OCI-LY3 (cell line): ENCODE measurements around the gene MORN5.

Experiments
- H2AFZ ChIP-seq: fragments of 200-600, 300-600 bp; shearing (Covaris generic); 2 replicates; pipeline ENCODE4 v1.6.0; 2014; ENCODE audit warnings: antibody characterized with exemption, low read depth, low read length
- H3K27ac ChIP-seq: fragments of 200-600, 300-600 bp; sonication (generic); 2 replicates; pipeline ENCODE4 v1.5.1; 2014; ENCODE audit warnings: mild to moderate bottlenecking, low read length, moderate library complexity, mixed read lengths
- H3K27me3 ChIP-seq: fragments of 200-600, 300-600 bp; sonication (generic); 2 replicates; pipeline ENCODE4 v1.6.1; 2014; ENCODE audit warnings: low read depth, low read length, mixed read lengths
- H3K36me3 ChIP-seq: fragments of 200-600, 300-600 bp; sonication (generic); replicated peaks from 2 replicates; pipeline ENCODE3; 2014; ENCODE audit warnings: low read depth, low read length, mixed read lengths
- H3K4me1 ChIP-seq: fragments of 300-600, 200-600 bp; sonication (generic); 2 replicates; pipeline ENCODE4 v1.6.1; 2014; ENCODE audit warnings: low read length, mixed read lengths
- H3K4me2 ChIP-seq: fragments of 200-600, 300-600 bp; sonication (generic); 2 replicates; pipeline ENCODE4 v1.6.1; 2014; ENCODE audit warnings: low read length, mixed read lengths
- H3K4me3 ChIP-seq: fragments of 300-600, 200-600 bp; sonication (generic); 2 replicates; pipeline ENCODE4 v1.5.1; 2014; ENCODE audit warnings: antibody characterized with exemption, mild to moderate bottlenecking, low read length, moderate library complexity
- H3K79me2 ChIP-seq: fragments of 300-600, 200-600 bp; shearing (Covaris generic); 2 replicates; pipeline ENCODE4 v1.6.1; 2014; ENCODE audit warnings: mild to moderate bottlenecking, low read length, mixed read lengths
- H3K9ac ChIP-seq: fragments of 300-600, 200-600 bp; shearing (Covaris generic); 2 replicates; pipeline ENCODE4 v1.6.0; 2014; ENCODE audit warnings: mild to moderate bottlenecking, low read length, moderate library complexity
- H3K9me3 ChIP-seq: fragments of 200-600, 300-600 bp; shearing (Covaris generic); 2 replicates; pipeline ENCODE4 v1.6.1; 2014; ENCODE audit warnings: low read length, mixed read lengths; ENCODE audit not compliant: insufficient read depth
- H4K20me1 ChIP-seq: fragments of 200-600, 300-600 bp; sonication (generic); 2 replicates; pipeline ENCODE4 v1.6.1; 2016; ENCODE audit warnings: low read length, mixed read lengths; ENCODE audit not compliant: insufficient read depth
- EZH2phosphoT487 ChIP-seq: fragments of 200-600 bp; shearing (Covaris generic); IDR thresholded peaks from 2 replicates; pipeline ENCODE4 v1.6.1; 2018; ENCODE audit warnings: antibody characterized with exemption, mixed run types, low read depth
- TF ChIP-seq, protein P1 (sequence below): fragments of 200-600, 300-600 bp; sonication (generic); IDR thresholded peaks from 2 replicates; pipeline ENCODE4 v1.5.1; 2014; ENCODE audit warnings: antibody characterized with exemption, low read length, low read depth

The MORN5 gene

DNA sequence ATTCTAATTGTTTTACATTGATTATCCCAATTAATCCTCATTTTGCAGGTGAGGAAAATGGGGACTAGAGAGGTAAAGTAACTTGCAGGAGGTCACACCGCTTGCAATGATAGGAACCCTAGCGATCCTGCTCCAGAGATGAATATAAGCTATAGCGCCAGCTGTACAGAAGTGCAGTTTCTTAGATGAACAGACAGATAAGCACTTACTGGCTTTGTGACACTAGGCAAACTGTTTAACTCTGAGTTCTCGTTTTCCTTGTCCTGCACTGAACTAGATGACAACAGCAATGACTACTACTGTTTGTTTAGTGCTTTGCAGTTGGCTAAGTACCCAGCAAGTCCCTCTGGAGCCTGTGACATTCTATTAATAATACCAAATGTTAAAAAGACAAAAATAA lies 57.9 kb downstream of the MORN5 start:
- Histone ChIP-seq H4K20me1 (no peaks in the 10 kb centered on the region), H3K9ac (no peak overlapping the region), H3K4me1 (no peaks in the 10 kb centered on the region), H2AFZ (no peak overlapping the region), H3K79me2 (no peaks in the 10 kb centered on the region), H3K36me3 (no peaks in the 10 kb centered on the region), H3K4me2 (no peak overlapping the region), H3K27ac (no peak overlapping the region), H3K4me3 (no peak overlapping the region), H3K27me3 (no peaks in the 10 kb centered on the region), H3K9me3 (no peaks in the 10 kb centered on the region)
- TF ChIP-seq, protein P1, sequence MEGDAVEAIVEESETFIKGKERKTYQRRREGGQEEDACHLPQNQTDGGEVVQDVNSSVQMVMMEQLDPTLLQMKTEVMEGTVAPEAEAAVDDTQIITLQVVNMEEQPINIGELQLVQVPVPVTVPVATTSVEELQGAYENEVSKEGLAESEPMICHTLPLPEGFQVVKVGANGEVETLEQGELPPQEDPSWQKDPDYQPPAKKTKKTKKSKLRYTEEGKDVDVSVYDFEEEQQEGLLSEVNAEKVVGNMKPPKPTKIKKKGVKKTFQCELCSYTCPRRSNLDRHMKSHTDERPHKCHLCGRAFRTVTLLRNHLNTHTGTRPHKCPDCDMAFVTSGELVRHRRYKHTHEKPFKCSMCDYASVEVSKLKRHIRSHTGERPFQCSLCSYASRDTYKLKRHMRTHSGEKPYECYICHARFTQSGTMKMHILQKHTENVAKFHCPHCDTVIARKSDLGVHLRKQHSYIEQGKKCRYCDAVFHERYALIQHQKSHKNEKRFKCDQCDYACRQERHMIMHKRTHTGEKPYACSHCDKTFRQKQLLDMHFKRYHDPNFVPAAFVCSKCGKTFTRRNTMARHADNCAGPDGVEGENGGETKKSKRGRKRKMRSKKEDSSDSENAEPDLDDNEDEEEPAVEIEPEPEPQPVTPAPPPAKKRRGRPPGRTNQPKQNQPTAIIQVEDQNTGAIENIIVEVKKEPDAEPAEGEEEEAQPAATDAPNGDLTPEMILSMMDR = no peak
- no peak for TF ChIP-seq EZH2phosphoT487

DNA sequence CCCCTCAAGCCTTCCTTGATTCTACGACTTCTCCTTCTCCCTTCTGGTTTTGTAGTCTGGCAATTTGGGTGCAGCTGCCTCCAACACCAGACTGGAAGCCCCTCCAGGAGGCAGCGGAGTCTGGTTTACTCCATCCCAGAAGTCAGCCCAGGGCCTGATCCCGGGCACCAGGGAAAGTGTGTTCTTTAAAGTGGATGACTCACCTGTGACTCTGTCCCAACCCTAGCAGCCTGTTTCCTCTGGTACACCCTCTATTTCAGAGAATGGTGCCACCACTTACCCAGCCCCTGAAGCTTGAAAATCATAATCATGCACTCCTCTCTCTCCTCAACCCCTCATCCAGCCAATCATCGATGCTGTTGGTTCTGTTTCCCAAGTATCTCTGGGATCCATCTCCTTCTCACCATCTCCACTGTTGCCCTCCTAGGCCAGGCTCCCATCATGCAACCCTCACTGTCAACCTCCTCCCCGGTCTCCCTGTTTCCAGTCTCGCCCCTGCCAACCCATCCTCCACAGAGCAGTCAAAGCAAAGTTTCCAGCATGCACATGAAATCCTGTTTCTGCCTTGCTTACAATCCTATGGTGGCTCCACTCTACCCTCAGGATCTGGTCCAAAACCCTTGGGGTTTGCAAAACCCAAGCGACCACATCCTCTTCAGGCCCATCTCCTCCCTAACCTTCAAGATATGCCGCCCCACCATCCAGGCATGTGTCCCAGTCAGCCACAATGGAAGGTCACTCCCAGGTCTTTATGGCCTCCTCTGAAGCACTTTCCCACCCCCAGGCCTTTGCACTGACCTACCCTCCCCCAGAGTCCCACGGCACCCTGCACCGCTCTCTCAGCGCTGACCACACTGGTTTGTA lies 58.6 kb downstream of the MORN5 start:
- no peak overlapping the region for H3K27ac ChIP-seq
- no peak overlapping the region for H3K9ac ChIP-seq
- no peaks in the 10 kb centered on the region for H4K20me1 ChIP-seq
- no peak overlapping the region for H3K4me2 ChIP-seq
- H3K79me2 ChIP-seq = no peaks in the 10 kb centered on the region
- H3K27me3 ChIP-seq = no peaks in the 10 kb centered on the region
- no peak overlapping the region for H2AFZ ChIP-seq
- no peaks in the 10 kb centered on the region for H3K9me3 ChIP-seq
- no peaks in the 10 kb centered on the region for H3K36me3 ChIP-seq
- TF ChIP-seq EZH2phosphoT487 = no peak
- TF ChIP-seq, protein P1 = no peak
- H3K4me1 ChIP-seq = no peaks in the 10 kb centered on the region
- no peak overlapping the region for H3K4me3 ChIP-seq

DNA sequence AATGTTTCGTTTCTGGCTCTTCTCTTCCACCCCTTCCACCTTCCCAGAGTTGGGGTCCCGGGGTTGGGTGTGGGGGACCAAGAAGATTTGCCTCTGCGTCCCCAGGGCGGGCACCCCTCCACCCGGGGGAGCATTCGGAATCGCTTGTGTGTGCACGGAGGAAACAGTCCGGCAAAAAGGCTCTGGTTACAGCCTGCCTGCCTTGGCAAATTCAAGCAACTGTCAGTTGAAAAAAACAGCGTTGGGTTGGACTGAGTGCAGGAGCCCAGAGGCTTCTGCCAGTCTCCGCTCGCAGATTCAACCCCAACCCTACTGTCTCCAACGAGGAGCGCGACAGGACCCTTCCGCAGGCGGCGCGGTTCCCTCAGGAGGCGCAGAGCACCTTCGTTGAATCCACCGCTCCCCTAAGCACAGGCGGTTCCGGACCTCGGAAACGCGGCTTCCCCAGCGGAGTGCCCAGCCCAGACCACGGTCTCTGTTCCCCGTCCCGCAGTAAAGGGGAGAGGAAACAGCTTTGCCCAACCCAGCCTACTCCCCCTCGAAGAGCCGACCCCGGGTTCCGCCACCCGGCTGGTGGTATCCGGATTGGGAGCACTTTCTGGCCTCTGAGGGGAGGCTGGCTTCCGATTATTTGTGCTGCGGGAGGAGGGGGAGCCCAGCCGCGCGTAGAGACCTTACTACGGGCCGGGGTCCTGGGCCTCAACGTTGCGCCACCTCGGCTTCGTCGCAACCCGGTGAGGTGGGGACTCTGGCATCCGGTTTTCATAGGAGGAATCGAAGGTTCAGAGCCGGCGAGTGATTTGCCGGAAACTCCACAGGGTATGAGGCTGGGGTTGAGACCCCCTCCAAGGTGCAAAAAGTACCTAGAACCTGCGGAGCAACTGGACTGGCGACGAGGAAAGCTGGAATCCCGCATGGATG lies 59.5 kb downstream of the MORN5 start:
- TF ChIP-seq, protein P1 = no peak
- TF ChIP-seq EZH2phosphoT487 = no peak
- no peak overlapping the region for H3K4me2 ChIP-seq

More for the DNA sequence above, 59.5 kb downstream of the MORN5 start:
- no peaks in the 10 kb centered on the region for H3K79me2 ChIP-seq
- no peak overlapping the region for H3K4me3 ChIP-seq
- H3K27me3 ChIP-seq = no peaks in the 10 kb centered on the region
- no peaks in the 10 kb centered on the region for H4K20me1 ChIP-seq
- H2AFZ ChIP-seq = no peak overlapping the region
- no peaks in the 10 kb centered on the region for H3K36me3 ChIP-seq
- H3K27ac ChIP-seq = no peak overlapping the region
- H3K9ac ChIP-seq = no peak overlapping the region
- H3K9me3 ChIP-seq = no peaks in the 10 kb centered on the region
- H3K4me1 ChIP-seq = no peaks in the 10 kb centered on the region
